Right renal cortex interstitium (tissue), 3 donors: Measurements from ENCODE around the gene DDX1. TPM values are rescaled to one million over a fixed set of nuclear protein-coding genes. Genes with fewer than 3 reads are reported as not detected.

Experiments used
- DNase-seq, 3 donors: peaks; one replicate each; pipeline ENCODE4 v3.0.0-alpha.2; 2013; ENCODE audit warnings: low read depth in 3 of 3, low spot score in 2 of 3
- polyA plus RNA-seq, 3 donors: library from polyadenylated mRNA; unstranded; fragments of 120-200 nt; gene quantifications; one replicate each; pipeline ENCODE4 v1.2.1, GENCODE V29; 2013; ENCODE audit not compliant: insufficient read length in 3 of 3

The DDX1 gene
- polyA plus RNA-seq, 3 donors, result 187 to 201 (median 201) TPM

GRCh38 chr2:15626126-15626525 lies 34.5 kb downstream of the DDX1 start:
- no peak for DNase-seq

DNA sequence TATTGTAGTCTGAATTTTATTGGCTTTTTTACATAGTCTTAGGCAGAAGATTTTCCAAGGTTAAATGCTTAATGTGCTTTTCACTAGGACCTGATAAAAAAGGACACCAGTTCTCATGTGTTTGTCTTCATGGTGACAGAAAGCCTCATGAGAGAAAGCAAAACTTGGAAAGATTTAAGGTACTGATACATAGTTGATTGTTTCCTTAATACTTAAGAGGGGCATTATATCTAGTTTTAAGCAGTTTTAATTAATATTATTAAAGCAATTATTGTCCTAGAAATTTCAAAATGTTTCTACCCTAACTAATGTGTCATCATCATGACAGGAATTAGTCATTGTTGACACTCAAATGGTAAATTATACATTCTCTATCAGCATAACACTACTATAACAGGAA lies 35.3 kb downstream of the DDX1 start:
- DNase-seq, result no peak

GRCh38 chr2:15627817-15628684 lies 36.4 kb downstream of the DDX1 start:
- no peak for DNase-seq

DNA sequence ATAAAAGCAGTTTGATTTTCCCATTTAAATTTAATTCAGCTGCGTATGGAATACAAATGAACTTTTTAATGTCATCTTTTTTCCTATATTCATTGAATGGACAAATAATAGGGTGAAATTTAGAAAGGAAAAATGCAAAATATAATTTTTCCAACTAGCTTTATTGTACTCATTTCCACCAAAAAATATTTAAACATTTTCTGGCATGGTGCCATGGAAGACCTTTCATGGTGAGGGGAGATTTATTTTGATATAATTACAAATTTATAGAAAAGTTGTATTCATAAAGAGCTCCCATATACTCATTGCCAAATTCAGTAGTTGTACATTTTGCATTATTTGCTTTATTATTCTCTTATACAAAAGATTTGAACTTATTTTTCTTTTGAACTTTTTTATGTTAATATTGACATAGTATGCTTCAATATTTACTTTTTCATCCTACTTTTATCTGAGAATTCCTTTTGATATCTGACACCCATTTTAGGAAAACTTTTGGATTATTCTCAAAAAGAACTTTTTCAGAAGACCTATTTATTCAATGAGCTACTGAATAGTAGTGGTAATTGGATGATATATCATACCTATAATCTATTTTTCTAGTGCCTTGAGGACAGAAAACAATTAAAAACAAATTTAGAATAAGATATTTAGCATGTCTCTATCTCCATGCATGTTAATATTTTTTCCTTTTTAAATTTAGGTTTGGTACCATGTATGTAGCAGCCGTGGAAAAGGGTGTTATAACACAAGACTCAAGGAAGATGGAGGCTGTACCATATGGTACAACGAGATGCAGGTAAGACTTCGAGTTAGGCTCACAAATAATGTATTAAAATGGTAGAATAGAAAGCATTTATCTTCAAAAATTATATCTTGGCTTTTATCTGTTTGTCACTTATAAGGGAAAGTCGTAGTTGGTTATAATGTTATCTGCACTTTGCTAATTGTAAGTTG lies 37.5 kb downstream of the DDX1 start:
- DNase-seq, result no peak

DNA sequence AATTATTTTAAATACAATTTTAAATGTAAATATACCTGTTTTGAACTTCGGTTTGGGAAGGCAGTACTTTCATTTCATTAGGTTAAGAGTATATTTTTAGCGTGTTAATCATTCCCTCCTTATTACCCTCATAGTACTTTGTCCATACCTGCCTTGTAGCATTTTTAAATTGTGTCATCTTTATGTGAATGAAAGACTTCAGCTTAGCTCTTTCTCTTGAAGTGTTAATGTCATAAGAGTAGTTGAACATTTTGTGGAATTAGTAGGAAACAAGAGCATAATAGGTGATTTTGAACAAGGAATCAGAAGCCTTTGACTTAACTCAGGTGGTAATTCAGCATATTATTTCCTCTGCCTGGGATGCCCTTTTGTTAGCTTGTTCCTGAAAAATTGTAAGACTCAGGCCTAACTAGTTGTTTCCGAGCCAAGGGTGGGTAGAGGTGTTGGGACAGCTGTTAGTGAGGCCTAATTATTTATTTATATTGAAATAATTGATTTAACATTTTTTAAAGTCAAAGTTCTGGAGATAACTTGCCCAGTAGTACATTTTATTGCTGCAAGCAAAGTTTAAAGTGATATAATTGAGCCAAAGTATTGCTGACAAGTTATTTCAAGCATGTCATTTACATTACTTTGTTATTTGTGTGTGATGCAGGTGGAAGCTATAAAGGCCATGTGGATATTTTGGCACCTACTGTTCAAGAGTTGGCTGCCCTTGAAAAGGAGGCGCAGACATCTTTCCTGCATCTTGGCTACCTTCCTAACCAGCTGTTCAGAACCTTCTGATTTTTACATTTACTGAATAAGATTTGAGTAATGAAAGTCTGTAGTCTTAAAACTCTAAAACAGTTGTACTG lies 38.7 kb downstream of the DDX1 start:
- DNase-seq, result no peak

- no peak for DNase-seq
Observed at GRCh38 chr2:15630978-15631719, 39.5 kb downstream of the DDX1 start.

DNA sequence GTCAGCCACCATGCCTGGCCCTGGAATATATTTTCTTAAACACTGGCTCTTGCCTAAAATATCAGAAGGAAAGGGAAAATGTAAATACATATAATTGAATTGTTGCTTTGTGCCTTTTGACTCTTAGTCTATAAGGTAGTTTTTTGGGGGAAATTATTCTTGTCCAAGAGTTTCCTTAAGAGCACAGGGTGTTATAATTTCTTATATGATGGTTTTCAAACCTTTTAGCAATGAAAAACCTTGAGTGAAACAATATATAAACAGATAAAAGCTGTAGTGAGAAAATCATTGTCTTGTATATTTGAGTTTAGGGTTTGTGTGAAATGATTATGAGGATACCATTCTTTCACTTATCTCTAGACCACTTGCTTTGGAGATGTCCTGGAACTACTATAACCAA lies 40.2 kb downstream of the DDX1 start:
- no peak for DNase-seq

GRCh38 chr2:15633043-15633970 lies 41.6 kb downstream of the DDX1 start:
- DNase-seq, result no peak

GRCh38 chr2:15633971-15634346 lies 42.3 kb downstream of the DDX1 start:
- DNase-seq, result no peak

GRCh38 chr2:15634846-15635490 lies 43.3 kb downstream of the DDX1 start:
- DNase-seq, result no peak

- DNase-seq, result peak in 2 of 3 donors; percentile 75 to 78
Observed at GRCh38 chr2:15636972-15637785, 45.5 kb downstream of the DDX1 start.

DNA sequence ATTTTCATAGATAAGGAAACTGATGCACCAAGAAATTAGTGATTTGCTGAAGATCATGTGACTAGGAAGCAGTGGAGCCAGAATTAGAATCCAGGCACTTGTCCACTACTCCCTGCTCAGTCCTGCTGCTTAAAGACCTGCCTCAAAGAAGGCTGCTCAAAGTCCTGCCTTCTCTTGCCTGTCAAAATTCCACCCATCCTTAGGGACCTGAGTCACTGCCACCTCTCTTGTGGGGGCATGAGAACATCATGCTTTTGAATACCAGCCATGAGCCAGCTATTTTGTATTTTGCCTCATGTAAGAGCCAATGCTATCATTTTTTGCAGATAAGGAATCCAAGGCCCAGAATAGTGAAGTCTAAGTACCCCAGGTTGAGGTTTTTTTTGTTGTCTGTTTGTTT lies 47.1 kb downstream of the DDX1 start:
- DNase-seq, result no peak

GRCh38 chr2:15639323-15640251 lies 47.9 kb downstream of the DDX1 start:
- DNase-seq, result no peak

DNA sequence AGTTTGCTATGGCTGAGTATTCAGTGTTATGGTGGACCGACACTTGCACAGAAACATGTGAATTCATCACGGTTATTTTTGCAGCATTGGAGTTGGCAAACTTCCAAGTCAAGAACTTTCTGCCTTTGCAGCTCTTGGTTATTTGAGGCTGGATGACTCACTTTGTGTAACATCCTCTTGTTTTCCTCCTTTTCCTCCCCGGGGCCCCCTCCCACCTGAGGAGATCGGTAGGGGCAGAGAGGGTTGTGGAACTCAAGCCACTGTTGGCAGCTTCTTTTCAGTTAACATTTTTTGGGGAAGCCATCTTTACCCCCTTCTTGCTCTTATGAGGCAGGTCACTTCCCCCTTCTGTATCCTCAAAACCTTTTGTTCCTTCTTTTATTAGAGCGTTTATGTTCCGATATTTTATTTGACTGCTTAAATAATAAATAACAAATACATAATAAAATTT lies 48.6 kb downstream of the DDX1 start:
- DNase-seq, result no peak

- DNase-seq, result no peak
Observed at GRCh38 chr2:15640784-15641183, 49.1 kb downstream of the DDX1 start.

GRCh38 chr2:15641530-15641982 lies 49.9 kb downstream of the DDX1 start:
- no peak for DNase-seq
